Measurements from ENCODE around the gene FNDC3A. TPM values are rescaled to one million over a fixed set of nuclear protein-coding genes. Genes with fewer than 3 reads are reported as not detected.
"Not testable (repeated sequence)": the region's sequence is repeated elsewhere in the genome, so short reads cannot be mapped to it uniquely, and the experiment has no call there.

FNDC3A gene
- total RNA-seq, 1 donor from 2014 or later: 74.6 TPM

DNA sequence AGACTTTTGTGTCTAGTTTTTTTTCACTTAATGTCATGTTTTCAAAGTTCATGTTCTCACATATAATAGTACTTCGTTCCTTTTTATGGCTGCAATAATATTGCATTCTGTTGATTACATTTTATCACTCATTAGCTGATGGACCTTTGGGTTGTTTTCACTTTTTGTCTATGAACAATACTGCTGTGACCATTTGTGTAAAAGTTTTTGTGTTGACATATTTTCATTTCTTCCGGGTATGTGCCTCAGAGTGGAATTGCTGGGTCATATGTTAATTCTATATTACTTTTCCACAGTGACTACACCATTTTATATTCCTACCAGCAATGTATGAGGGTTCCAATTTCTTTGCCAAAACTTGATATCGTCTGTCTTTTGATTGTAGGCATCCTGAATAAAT, 158.6 kb downstream of the FNDC3A start:
- DNase-seq (ENCODE audit: low spot score): no peak

DNA sequence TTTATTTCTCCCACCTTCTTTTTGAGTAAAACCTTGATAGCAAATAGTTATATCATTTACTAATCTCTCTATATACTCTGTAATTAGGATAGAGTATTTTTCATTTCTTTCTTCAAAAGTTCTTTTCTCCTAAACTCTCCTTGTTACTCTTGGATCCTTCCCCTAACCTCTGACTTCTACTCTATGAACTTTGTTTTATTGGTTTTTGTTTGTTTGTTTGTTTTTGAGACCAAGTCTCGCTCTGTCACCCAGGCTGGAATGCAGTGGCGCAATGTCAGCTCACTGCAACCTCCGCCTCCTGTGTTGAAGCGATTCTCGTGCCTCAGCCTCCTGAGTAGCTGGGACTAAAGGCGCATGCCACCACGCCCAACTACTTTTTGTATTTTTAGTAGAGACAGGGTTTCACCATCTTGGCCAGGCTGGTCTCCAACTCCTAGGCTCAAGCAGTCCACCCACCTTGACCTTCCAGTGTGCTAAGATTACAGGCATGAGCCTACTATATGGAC, 161.5 kb downstream of the FNDC3A start:
- not testable (repeated sequence) for DNase-seq (ENCODE audit: low spot score)

DNA sequence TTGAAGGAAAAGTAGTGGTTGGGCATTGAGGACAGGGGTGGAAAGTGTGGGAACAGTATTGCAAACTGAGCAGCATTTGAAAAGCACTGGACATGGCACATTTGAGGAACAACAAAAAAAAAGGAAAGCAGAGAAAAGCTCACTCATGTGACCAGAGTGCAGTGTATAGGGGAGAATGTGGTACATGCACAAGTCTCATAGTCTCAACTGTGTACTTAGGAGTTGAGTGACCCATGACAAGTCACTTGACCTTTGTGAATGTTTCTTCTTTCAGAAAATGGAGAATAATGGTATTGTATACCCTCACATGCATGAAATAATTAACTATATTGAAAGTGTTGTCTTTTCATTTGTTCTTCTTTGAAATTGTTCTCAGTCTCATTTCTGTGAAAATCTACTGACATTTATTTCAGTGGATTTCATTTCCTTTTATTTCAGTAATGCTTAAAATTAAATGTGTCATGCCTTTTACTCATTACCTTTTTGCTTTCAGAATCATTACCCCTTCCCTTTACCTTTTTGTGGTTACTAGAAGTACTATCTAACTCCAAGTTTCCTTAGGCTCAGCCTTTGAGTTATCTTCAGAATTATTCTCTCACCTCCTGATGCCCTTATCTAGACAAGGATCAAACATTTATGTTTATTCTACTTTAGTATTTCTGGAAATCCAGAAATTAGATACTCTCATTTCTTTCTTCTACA, 165.3 kb downstream of the FNDC3A start:
- no peak for DNase-seq (ENCODE audit: low spot score)

DNA sequence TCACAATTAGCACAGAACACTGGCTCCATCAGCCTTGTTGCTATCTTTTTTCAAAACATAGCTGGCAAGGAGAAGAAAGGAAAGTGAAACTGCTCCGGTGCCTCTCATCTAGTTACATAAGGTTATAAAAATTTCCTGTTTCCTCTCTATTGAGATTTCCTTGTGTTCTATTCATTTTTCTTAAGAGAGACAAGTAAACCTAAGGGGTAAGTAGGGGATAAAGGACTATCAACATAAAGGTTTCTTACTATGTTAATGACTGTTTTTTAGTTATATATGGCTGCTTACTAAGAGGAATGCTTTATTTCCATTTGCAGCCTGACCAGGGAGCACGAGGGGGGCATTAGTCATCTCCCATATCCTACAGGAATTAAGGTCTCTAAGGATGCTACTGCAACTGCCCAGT, 171.2 kb downstream of the FNDC3A start:
- DNase-seq (ENCODE audit: low spot score): no peak

DNA sequence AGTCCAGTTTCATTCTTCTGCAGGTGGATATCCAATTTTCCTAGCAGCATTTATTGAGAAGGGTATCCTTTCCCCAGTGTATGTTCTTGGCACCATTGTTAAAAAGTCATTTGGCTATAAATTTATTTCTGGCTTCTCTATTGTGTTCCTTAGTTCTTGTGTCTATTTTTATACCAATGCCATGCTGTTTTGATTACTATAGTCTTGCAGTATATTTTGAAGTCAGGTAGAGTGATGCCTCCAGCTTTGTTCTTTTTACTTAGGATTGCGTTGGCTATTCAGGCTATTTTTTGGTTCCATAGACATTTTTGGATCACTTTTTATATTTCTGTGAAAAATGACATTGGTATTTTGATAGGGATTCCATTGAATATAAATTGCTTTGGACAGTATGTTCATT, 172.7 kb downstream of the FNDC3A start:
- no peak for DNase-seq (ENCODE audit: low spot score)

DNA sequence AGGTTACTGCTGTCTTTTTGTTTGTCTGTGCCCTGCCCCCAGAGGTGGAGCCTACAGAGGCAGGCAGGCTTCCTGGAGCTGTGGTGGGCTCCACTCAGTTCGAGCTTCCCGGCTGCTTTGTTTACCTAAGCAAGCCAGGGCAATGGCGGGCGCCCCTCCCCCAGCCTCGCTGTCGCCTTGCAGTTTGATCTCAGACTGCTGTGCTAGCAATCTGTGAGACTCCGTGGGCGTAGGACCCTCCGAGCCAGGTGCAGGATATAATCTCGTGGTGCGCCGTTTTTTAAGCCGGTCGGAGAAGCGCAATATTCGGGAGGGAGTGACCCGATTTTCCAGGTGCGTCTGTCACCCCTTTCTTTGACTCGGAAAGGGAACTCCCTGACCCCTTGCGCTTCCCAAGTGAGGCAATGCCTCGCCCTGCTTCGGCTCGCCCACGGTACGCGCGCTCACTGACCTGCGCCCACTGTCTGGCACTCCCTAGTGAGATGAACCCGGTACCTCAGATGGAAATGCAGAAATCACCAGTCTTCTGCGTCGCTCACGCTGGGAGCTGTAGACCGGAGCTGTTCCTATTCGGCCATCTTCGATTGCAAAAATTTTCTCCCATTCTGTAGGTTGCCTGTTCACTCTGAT, 182.4 kb downstream of the FNDC3A start:
- DNase-seq (ENCODE audit: low spot score): not testable (repeated sequence)

DNA sequence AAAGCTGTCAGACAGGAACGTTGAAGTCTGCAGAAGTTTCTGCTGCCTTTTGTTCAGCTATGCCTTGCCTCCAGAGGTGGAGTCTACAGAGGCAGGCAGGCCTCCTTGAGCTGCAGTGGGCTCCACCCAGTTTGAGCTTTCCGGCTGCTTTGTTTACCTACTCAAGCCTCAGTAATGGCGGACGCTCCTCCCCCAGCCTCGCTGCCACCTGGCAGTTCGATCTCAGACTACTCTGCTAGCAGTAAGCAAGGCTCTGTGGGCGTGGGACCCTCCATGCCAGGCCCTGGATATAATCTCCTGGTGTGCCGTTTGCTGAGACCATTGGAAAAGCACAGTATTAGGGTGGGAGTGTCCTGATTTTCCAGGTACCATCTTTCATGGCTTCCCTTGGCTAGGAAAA, 187.4 kb downstream of the FNDC3A start:
- not testable (repeated sequence) for DNase-seq (ENCODE audit: low spot score)

DNA sequence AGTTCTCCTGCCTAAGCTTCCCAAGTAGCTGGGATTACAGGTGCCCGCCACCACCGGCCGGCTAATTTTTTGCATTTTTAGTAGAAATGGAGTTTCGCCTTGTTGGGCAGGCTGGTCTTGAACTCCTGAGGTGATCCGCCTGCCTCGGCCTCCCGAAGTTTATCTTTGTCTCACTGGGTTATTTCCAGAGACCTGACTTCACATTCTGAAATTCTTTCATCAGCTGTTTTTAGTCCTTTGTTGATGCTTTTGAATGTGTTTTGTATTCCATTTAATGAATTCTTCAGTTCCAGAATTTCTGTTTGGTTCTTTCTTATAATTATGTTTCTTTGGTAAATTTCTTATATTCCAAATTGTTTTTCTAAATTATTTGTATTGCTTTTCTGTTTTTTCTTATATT, 189.0 kb downstream of the FNDC3A start:
- no peak for DNase-seq (ENCODE audit: low spot score)

DNA sequence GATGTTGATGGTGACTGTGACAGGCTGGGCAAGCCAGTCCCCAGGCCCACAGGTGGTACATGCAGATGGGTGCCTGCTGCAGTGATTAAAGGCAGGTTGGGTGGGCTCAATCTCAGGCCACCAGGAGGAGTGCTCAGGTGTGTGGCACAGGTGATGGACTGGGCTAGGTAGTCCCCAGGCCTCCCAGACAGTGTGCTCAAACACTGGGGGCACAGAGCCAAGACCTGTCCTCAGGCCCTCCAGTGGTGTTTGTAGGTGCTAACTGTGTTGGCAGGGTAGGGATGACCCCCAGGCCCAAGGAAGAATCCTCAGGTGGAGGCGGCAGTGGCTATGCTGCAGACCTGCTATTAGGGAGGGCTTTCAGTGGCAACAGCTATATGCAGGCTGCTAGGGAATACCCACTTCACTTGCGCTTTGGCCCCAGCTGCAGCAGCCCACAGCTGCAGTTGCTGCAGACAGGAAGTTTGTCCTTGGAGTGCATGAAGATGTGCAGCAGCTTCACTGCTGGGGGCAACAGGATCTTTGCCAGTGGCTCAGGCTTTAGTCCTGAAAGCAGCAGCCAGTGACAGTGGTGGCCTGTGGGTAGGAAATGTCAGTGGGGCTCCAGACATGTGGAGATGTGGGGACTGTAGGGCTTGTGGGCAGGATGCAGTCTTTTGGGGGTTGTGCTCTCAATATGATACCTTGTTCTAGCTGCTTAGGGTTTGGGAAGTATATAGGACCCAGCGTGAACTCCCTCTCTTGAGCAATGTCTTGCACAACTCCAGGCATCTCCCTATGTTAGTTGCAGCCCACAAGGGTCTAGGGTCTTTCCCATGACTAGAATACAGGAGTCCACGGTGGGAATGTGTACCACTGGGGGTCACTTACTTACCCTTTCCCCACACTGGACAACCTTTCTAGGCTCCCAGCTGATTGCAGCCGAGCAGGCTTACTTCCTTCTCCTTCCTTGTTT, 190.4 kb downstream of the FNDC3A start:
- DNase-seq (ENCODE audit: low spot score): no peak

DNA sequence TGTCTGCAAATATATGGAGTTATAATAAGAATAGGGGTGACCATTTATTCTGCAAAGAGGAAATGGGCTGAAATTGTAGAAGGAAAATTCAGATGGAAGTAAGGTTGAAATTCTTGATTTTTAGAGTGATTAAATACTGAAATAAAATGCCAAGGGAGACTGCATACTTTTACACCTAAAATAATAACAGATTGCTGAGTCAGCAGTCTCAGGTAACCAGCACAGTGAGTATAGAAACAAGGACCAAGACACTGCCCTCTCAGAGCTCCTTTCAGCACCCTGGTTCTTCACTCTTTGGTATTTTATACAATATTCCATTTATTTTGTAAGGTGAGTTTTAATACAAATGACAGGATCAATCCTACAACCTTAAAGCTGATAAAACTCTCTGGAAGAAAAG, 195.6 kb downstream of the FNDC3A start:
- DNase-seq (ENCODE audit: low spot score): no peak

DNA sequence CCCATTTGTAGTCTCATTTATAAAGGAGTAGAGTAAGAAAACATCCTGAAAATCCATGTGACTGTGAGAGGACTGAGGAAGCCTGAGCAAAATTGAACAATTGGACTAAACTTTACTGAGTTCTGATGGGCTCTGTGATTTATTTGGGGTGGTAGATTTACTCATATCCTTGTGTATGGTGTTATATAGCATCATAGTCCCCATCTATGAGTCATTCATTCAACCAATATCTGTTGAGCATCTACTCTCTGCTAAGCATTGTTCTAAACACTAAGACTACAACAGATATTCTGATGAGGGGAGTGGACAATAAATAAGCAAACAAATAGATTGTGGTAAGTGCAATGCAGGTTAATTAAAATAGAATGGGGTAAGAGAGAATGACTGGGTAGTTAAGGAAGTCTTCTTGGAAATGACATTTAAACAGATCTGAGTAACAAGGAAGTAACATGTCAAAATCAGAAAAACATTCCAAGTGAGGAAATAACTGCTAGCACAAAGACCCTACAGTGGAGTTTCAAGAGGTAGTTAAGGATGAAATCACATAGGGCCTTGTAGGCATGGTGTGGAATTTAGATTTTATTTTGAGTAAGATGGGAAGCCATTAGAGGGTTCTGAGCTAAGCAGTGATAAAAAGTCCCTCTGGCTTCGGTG, 208.1 kb downstream of the FNDC3A start:
- DNase-seq (ENCODE audit: low spot score): no peak

DNA sequence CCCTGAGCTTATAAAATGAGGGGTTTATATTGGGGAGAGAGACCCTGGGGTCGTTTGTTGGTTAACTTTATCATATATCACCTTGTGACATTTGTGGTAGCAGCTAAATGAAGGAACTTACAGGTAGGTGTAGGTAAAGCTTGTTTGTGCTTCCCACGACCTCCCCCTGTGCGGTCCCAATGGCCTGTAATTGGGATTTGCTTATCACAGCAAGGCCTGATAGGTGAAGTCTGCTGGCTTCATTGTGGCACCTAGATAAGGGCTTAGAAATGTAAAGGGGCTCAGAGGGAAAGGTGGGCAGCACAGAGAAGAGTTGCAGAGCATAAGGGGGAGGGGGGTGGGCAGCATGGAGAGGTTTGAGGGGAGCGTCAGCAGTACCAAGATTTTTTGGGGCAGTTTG, 208.9 kb downstream of the FNDC3A start:
- DNase-seq (ENCODE audit: low spot score): no peak

DNA sequence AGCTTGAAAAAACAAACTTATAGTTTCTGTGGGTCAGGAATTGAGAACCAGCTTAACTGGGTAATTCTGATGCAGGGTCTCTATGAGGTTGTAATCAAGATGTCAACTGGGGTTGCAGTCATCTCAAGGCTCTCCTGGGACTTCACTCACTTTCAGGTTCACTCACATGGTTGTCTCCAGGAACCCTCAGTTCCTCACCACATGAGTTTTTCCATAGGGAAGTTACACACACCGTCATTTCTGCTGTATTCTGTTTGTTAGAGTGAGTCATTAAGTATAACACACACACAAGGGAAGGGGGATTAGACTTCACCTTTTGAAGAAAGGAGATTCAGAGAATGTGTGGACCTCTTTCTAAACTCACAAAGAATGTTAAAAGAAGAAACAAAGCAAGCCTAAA, 209.6 kb downstream of the FNDC3A start:
- DNase-seq (ENCODE audit: low spot score): no peak

DNA sequence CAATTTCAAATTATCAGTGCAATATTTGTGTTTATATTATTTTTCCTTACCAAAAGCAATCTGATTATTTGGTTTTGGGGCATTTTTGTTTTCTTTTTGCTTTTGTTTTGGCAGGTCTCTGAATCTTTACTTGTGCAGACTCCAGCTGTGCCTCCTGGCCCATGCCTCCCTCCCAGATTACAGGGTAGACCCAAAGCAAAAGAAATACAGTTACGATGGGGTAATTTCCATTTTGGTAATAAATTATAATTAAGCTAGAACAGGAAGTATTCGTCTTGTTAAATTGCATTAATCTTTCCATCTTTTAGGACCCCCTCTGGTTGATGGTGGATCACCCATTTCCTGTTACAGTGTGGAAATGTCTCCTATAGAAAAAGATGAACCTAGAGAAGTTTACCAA, 215.2 kb downstream of the FNDC3A start:
- no peak for DNase-seq (ENCODE audit: low spot score)

DNA sequence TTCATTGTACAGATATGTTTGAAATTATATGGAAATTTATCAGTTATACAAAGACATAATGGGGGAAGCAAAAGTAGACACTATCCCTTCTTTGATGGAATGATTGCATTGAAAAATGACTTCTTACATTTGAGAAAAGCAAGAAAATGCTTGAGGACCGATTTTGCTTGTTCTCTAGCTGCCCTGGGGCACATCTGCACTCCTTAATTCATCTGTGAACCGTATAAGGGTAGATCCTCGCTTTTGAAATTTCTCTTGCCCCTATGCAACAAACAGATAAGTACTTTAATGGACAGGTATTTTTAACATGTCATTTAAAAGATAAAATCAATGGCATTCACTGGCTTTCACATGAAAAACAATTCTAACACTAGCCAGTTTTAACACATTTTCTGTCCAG, 230.9 kb downstream of the FNDC3A start:
- DNase-seq (ENCODE audit: low spot score): no peak

DNA sequence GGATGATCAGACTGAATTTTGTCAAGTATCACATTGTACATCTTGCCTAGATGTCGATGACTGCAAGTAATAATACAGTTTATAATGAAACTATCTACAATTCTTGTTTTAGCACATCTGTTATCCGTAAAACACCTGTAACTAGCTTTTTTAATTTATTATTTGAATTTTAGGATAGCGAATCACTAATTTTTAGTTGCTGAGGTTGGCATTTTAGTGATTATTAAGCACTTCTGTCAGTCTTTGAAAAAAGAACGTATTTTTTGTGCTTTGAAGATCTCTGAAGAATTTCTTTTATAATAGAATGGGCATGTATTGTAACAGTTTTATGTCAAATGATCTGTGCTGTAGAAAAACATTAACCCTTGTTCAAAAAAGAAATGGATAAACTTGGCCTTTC, 232.9 kb downstream of the FNDC3A start:
- no peak for DNase-seq (ENCODE audit: low spot score)

DNA sequence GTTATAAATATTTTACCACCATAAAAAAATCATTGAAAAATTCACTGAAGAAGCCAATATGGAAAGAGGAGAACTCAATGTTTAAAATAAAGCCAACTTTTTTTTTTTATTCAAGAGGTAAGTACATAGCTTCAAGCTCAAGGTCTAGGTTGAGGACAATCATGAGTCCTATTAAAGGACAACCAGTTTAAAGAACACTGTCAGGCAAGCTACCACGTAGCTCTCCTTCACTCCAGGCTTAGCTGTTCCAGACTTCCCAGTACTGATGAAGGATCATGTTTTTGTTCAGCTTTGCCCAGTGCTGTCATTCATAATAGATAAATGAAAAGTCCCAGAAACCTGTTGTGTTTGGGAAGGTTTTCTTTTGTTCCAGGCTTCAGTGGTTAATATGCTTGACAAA, 234.4 kb downstream of the FNDC3A start:
- no peak for DNase-seq (ENCODE audit: low spot score)

DNA sequence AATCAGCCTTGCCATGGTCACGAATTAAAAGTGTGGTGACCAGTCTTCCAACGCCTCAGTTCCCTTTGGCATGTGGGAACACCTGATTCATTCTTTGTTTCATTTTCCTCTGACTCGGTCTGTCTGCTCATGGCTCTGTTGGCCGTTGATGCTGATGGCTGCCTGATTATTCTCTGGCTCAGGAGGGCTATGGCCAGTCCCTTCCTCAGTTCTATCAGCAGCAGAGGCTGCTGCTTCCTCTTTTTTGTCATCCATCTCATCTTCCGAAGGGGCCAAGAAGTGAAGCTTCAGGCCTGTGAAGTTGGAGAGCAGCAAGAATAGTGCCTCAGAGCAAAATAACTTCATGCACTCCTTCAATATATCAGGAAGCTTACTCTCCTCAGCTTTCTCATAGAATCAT, 235.0 kb downstream of the FNDC3A start:
- DNase-seq (ENCODE audit: low spot score): no peak

DNA sequence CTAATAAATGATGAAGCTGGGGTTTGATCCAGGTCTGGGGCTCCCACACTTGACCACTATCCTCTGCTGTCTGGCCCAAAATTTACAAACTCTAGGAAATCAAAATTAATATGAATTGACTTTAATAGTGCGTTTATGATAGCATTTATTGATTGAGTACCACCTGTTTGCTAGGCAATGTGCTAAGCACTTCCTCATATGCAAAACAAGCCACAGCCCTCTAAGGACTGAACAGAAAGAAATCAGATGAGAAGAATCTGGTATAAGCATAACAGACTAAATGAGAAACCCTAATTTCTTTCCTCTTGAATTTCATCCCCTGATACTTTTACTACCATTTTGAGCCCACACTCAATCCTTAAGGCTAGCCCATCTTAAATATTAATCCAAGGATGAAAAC, 237.8 kb downstream of the FNDC3A start:
- DNase-seq (ENCODE audit: low spot score): no peak

DNA sequence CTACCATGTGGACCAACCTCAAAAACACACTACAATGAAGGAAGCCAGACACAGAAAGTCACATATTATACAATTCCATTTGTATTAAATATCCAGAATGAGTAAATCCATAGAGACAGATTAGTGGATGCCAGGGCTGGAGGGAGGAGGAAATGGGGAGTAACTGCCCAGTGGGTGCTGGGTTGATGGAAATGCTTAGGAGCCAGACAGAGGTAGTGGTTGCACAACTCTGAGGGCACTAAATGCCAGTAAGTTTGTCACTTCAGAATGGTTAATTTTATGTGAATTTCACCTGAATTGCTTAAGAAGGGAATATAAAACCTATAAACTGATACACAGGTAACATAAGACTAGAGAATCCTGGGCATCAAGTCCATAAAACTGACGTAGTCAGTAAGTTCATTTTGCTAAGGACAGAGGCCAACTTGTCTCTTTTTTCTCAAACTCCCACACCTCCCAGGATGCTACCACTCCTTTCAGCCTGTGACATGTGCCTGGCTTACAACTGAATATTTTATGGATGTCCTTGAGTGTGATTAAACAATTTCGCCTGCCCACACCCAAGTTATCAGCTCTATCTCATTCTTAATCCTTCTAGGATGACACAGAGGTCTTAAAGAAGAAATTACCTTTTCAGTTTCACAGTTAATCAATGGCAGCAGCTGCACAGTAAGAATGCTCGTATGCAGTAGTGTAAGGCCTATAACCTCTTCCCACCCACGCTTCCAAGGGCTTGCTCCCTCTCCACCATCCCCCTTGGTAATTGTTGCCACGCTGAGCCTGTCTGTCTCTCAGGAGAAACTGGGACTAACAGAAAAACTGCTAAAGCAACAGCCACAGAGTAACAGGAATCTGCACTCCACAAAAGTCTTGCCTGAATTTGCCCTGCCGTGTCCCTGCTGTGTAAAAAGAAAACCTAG, 238.5 kb downstream of the FNDC3A start:
- DNase-seq (ENCODE audit: low spot score): no peak

DNA sequence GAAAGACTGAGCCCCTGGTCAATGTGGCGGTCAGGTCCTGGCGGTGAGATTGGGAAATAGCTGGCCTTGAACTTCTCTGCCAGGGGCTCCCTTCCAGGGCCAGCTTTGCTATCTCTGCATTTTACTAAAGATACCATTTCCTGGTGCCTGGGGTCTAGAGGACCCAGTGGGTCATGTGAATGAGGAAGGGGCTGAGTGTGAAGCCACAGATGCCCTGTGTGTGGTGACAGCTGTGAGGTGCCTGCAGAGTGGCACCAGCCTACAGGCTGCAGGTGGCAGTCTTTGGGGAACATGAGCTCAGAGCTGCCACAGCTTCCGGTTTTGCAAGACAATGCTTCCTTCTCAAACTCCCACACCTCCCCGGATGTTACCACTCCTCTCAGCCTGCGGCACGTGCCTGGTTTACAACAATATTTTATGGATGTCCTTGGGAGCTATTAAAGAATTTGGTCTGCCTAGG, 239.2 kb downstream of the FNDC3A start:
- DNase-seq (ENCODE audit: low spot score): no peak

All from mucosa of gallbladder (tissue), 1 donor.